ENCODE measurements around the gene EIF4A3.

GRCh38 chr17:80105762-80106161 is 41.2 kb downstream of the EIF4A3 start:
- TF ChIP-seq, protein P1, sequence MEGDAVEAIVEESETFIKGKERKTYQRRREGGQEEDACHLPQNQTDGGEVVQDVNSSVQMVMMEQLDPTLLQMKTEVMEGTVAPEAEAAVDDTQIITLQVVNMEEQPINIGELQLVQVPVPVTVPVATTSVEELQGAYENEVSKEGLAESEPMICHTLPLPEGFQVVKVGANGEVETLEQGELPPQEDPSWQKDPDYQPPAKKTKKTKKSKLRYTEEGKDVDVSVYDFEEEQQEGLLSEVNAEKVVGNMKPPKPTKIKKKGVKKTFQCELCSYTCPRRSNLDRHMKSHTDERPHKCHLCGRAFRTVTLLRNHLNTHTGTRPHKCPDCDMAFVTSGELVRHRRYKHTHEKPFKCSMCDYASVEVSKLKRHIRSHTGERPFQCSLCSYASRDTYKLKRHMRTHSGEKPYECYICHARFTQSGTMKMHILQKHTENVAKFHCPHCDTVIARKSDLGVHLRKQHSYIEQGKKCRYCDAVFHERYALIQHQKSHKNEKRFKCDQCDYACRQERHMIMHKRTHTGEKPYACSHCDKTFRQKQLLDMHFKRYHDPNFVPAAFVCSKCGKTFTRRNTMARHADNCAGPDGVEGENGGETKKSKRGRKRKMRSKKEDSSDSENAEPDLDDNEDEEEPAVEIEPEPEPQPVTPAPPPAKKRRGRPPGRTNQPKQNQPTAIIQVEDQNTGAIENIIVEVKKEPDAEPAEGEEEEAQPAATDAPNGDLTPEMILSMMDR (IDR thresholded peaks at IDR 0.05; ENCODE audit: insufficient read depth, low read depth, low read length), result no peak
- TF ChIP-seq EZH2 (IDR thresholded peaks at IDR 0.05; ENCODE audit: insufficient read depth, low read length), result no peak
